GM23248 (cell line): ENCODE results near the gene TOMM7. TPM values are rescaled to one million over a fixed set of nuclear protein-coding genes. Genes with fewer than 3 reads are reported as not detected.
A peak's percentile ranks its signal among the peaks of the same experiment; 100 is the strongest.

Source experiments
- DNase-seq: peaks from one replicate; pipeline ENCODE4 v3.0.0-alpha.2; 2015
- H2AFZ ChIP-seq: fragments of 200-600 bp; sonication (generic); 2 replicates; pipeline ENCODE4 v1.6.1; 2016; ENCODE audit warnings: antibody characterized with exemption
- H3F3A ChIP-seq: fragments of 200-600 bp; sonication (generic); 2 replicates; pipeline ENCODE4 v1.6.1; 2016; ENCODE audit warnings: mild to moderate bottlenecking, antibody characterized with exemption, mixed run types; ENCODE audit not compliant: insufficient read depth
- H3K27ac ChIP-seq: fragments of 200-600 bp; sonication (generic); 2 replicates; pipeline ENCODE4 v1.5.1; 2016; ENCODE audit warnings: mild to moderate bottlenecking
- H3K27me3 ChIP-seq: fragments of 200-600 bp; sonication (generic); replicated peaks from 2 replicates; pipeline ENCODE4 v1.6.1; 2016; ENCODE audit warnings: mild to moderate bottlenecking; ENCODE audit not compliant: insufficient read depth
- H3K36me3 ChIP-seq: fragments of 200-600 bp; sonication (generic); 2 replicates; pipeline ENCODE4 v1.6.1; 2016; ENCODE audit warnings: low read depth, mild to moderate bottlenecking
- H3K4me1 ChIP-seq: fragments of 200-600 bp; sonication (generic); 2 replicates; pipeline ENCODE4 v1.6.1; 2016; ENCODE audit warnings: mild to moderate bottlenecking; ENCODE audit not compliant: insufficient read depth
- H3K4me2 ChIP-seq: fragments of 200-600 bp; sonication (generic); one replicate; pipeline ENCODE4 v1.6.1; 2016; ENCODE audit warnings: mild to moderate bottlenecking; ENCODE audit not compliant: unreplicated experiment
- H3K4me3 ChIP-seq: fragments of 200-600 bp; sonication (generic); 2 replicates; pipeline ENCODE4 v1.5.1; 2016; ENCODE audit warnings: mild to moderate bottlenecking
- H3K79me2 ChIP-seq: fragments of 200-600 bp; sonication (generic); 2 replicates; pipeline ENCODE4 v1.6.1; 2016; ENCODE audit warnings: mild to moderate bottlenecking; ENCODE audit not compliant: insufficient read depth
- H3K9ac ChIP-seq: fragments of 200-600 bp; sonication (generic); 2 replicates; pipeline ENCODE4 v1.6.1; 2016; ENCODE audit warnings: mild to moderate bottlenecking
- H3K9me2 ChIP-seq: fragments of 200-600 bp; sonication (generic); 2 replicates; pipeline ENCODE4 v1.6.1; 2016; ENCODE audit warnings: mixed run types, mild to moderate bottlenecking, moderate library complexity; ENCODE audit not compliant: insufficient read depth
- H3K9me3 ChIP-seq: fragments of 200-600 bp; sonication (generic); one replicate; pipeline ENCODE4 v1.6.1; 2017; ENCODE audit warnings: low read depth
- H4K20me1 ChIP-seq: fragments of 200-600 bp; sonication (generic); 2 replicates; pipeline ENCODE4 v1.6.0; 2016; ENCODE audit not compliant: insufficient read depth
- EZH2 ChIP-seq: fragments of 200-600 bp; sonication (generic); IDR thresholded peaks from 2 replicates; pipeline ENCODE4 v1.6.1; 2018; ENCODE audit warnings: antibody characterized with exemption, mild to moderate bottlenecking; ENCODE audit not compliant: insufficient read depth, poor library complexity, severe bottlenecking
- EZH2phosphoT487 ChIP-seq: fragments of 200-600 bp; sonication (generic); IDR thresholded peaks from 2 replicates; pipeline ENCODE4 v1.6.1; 2018; ENCODE audit warnings: antibody characterized with exemption, moderate library complexity, mild to moderate bottlenecking, low read depth; ENCODE audit not compliant: insufficient read depth
- WGBS, 2 experiments: methylation state at CpG; one replicate each; pipeline ENCODE4 v1.1.6; 2015 to 2017; ENCODE audit warnings: low lambda C conversion rate in 2 of 2, low coverage in 1 of 2; ENCODE audit errors: missing lambda C conversion rate in 2 of 2; 5-methylcytosine and 5-hydroxymethylcytosine counted together
- in situ Hi-C: fragments of 300-500 bp; cut with MboI; formaldehyde crosslinking; loops from 2 replicates; pipeline ENCODE4 v1.15.0; 2020
- polyA plus RNA-seq: library from polyadenylated mRNA; unstranded; fragments of >200 nt; fragmentation: Nextera tagmentation; extraction: Ambion mirVana; gene quantifications from 2 replicates; pipeline ENCODE4 v1.2.1, GENCODE V29; 2016
- total RNA-seq: library from RNA; depleted of rRNA; stranded (reverse); fragments of >200 nt; shearing (Covaris generic); gene quantifications from 2 replicates; pipeline ENCODE4 v1.2.3, GENCODE V29; 2014

TOMM7 gene
- total and polyA plus RNA-seq, 2 experiments from 2014 or later, result 132 to 408 TPM

GRCh38 chr7:22856416-22856815, 33.8 kb upstream of the TOMM7 start:
- Histone ChIP-seq H3K4me3 (peak overlapping the region; percentile 94), H3K9me2 (no peaks in the 10 kb centered on the region), H3K79me2 (peaks cover 21% of the 10 kb centered on the region), H3F3A (peaks cover 70% of the 10 kb centered on the region), H3K4me1 (peaks cover 46% of the 10 kb centered on the region), H4K20me1 (no peaks in the 10 kb centered on the region), H3K27ac (peak overlapping the region; percentile 98), H2AFZ (no peak overlapping the region), H3K36me3 (peaks cover 26% of the 10 kb centered on the region), H3K4me2 (peak overlapping the region; percentile 82), H3K27me3 (no peaks in the 10 kb centered on the region), H3K9ac (peak overlapping the region; percentile 99), H3K9me3 (no peaks in the 10 kb centered on the region)
- TF ChIP-seq EZH2, result no peak
- TF ChIP-seq EZH2phosphoT487, result no peak
- in situ Hi-C loops, result no loop called here
- WGBS, 2 experiments, result 83 to 91% methylated on average over 2 of the region's 2 CpGs
- no peak for DNase-seq

- in situ Hi-C loops, result no loop called here
- H3K9ac ChIP-seq, result peak overlapping the region; percentile 99
- H3K4me1 ChIP-seq, result peaks cover 40% of the 10 kb centered on the region
- peak overlapping the region; percentile 52 for H2AFZ ChIP-seq
- peaks cover 21% of the 10 kb centered on the region for H3K79me2 ChIP-seq
- peaks cover 56% of the 10 kb centered on the region for H3F3A ChIP-seq
- no peaks in the 10 kb centered on the region for H3K9me2 ChIP-seq
- peak overlapping the region; percentile 94 for H3K4me3 ChIP-seq
- no peaks in the 10 kb centered on the region for H3K9me3 ChIP-seq
- no peaks in the 10 kb centered on the region for H4K20me1 ChIP-seq
- no peaks in the 10 kb centered on the region for H3K27me3 ChIP-seq
- H3K36me3 ChIP-seq, result peaks cover 14% of the 10 kb centered on the region
- 23 to 25% methylated on average over 9 of the region's 9 CpGs for WGBS, 2 experiments
- TF ChIP-seq EZH2phosphoT487, result no peak
- TF ChIP-seq EZH2, result no peak
- peak overlapping the region; percentile 82 for H3K4me2 ChIP-seq
- no peak for DNase-seq
- H3K27ac ChIP-seq, result peak overlapping the region; percentile 98
These were observed 32.4 kb upstream of the TOMM7 start for GRCh38 chr7:22855049-22855392.

- H3K9me2 ChIP-seq, result no peaks in the 10 kb centered on the region
- peak overlapping the region; percentile 98 for H3K27ac ChIP-seq
- 0 to 1% methylated on average over 58 to 66 of the region's 76 CpGs for WGBS, 2 experiments
- H3F3A ChIP-seq, result peaks cover 50% of the 10 kb centered on the region
- in situ Hi-C loops, result no loop called here
- peaks cover 34% of the 10 kb centered on the region for H3K4me1 ChIP-seq
- peaks cover 7% of the 10 kb centered on the region for H3K36me3 ChIP-seq
- peak overlapping the region; percentile 82 for H3K4me2 ChIP-seq
- H3K79me2 ChIP-seq, result peaks cover 21% of the 10 kb centered on the region
- peak overlapping the region; percentile 52 for H2AFZ ChIP-seq
- H3K9ac ChIP-seq, result peak overlapping the region; percentile 99
- H3K9me3 ChIP-seq, result no peaks in the 10 kb centered on the region
- H3K4me3 ChIP-seq, result peak overlapping the region; percentile 94
- H3K27me3 ChIP-seq, result no peaks in the 10 kb centered on the region
- H4K20me1 ChIP-seq, result no peaks in the 10 kb centered on the region
- peak; percentile 96 for DNase-seq
- TF ChIP-seq EZH2 (no peak), EZH2phosphoT487 (no peak)
These were observed 31.8 kb upstream of the TOMM7 start for GRCh38 chr7:22854158-22855048.

- H3K4me1 ChIP-seq, result peaks cover 30% of the 10 kb centered on the region
- peaks cover 46% of the 10 kb centered on the region for H3F3A ChIP-seq
- in situ Hi-C loops, result no loop called here
- peak; percentile 58 for DNase-seq
- peaks cover 21% of the 10 kb centered on the region for H3K79me2 ChIP-seq
- no peaks in the 10 kb centered on the region for H3K9me3 ChIP-seq
- TF ChIP-seq EZH2phosphoT487 (no peak), EZH2 (no peak)
- 11 to 15% methylated on average over 16 to 28 of the region's 28 CpGs for WGBS, 2 experiments
- H3K9me2 ChIP-seq, result no peaks in the 10 kb centered on the region
- peak overlapping the region; percentile 99 for H3K9ac ChIP-seq
- no peaks in the 10 kb centered on the region for H4K20me1 ChIP-seq
- peak overlapping the region; percentile 57; the same call in 1 of the 2 replicates for H2AFZ ChIP-seq
- H3K27me3 ChIP-seq, result no peaks in the 10 kb centered on the region
- peak overlapping the region; percentile 53; the same call in 1 of the 2 replicates for H3K4me3 ChIP-seq
- peaks cover 5% of the 10 kb centered on the region for H3K36me3 ChIP-seq
- H3K27ac ChIP-seq, result no peak overlapping the region
- no peak overlapping the region for H3K4me2 ChIP-seq
These were observed 31.1 kb upstream of the TOMM7 start for GRCh38 chr7:22853674-22854157.
